Liver (tissue), 3 donors: ENCODE data around the gene SP4.

Experiments
- CTCF ChIP-seq: fragments of 150-350 bp; IDR thresholded peaks from 2 replicates; pipeline ENCODE4 v1.5.1; 2017; ENCODE audit warnings: improper control_type of control experiment, low read depth, low read length; ENCODE audit not compliant: missing input control
- EGR1 ChIP-seq, 2 donors: IDR thresholded peaks; 2 replicates each; pipeline ENCODE4 v1.6.1; 2016 to 2018; ENCODE audit warnings: antibody characterized with exemption in 2 of 2, low read depth in 2 of 2
- GABPA ChIP-seq, 2 donors: IDR thresholded peaks in 1 of 2; conservative IDR thresholded peaks in 1 of 2; 2 replicates each; pipeline ENCODE4 v1.6.1; 2016; ENCODE audit warnings: antibody characterized with exemption in 2 of 2, mild to moderate bottlenecking in 1 of 2, moderate library complexity in 1 of 2
- HNF4A ChIP-seq, 2 donors: conservative IDR thresholded peaks; 2 replicates each; pipeline ENCODE4 v1.6.1; 2016; ENCODE audit warnings: antibody characterized with exemption in 2 of 2, mild to moderate bottlenecking in 2 of 2
- YY1 ChIP-seq: IDR thresholded peaks from 2 replicates; pipeline ENCODE4 v1.6.1; 2016; ENCODE audit warnings: antibody characterized with exemption, mild to moderate bottlenecking
- donor health status: healthy.
- donor health status: healthy.

- TF ChIP-seq HNF4A (conservative IDR thresholded peaks at IDR 0.05), result no peak
- TF ChIP-seq CTCF, result no peak
- TF ChIP-seq GABPA (IDR thresholded peaks at IDR 0.05 in 1 of 2, conservative IDR thresholded peaks at IDR 0.05 in 1 of 2), result no peak
- no peak for TF ChIP-seq YY1
- no peak for TF ChIP-seq EGR1 (IDR thresholded peaks at IDR 0.05; ENCODE audit: low read depth in 2 of 2)
Measured at GRCh38 chr7:21429786-21430574, 2.1 kb downstream of the SP4 start.
